NCI-H2081 (cell line): Measurements from ENCODE around the gene ADCK2.
"Not testable (repeated sequence)": the region's sequence is repeated elsewhere in the genome, so short reads cannot be mapped to it uniquely, and the experiment has no call there.

Source experiments
- DNase-seq, 2 experiments: peaks; one replicate each; lab custom pipeline; 2025; lab: John Stamatoyannopoulos, UW

Gene ADCK2

GRCh38 chr7:140674356-140674800 is 1.6 kb downstream of the ADCK2 start:
- DNase-seq: peak in 1 of 2 experiments; percentile 25

GRCh38 chr7:140674899-140675701 is 2.4 kb downstream of the ADCK2 start:
- DNase-seq: peak; percentile 15 to 43

GRCh38 chr7:140675726-140676125 is 3.0 kb downstream of the ADCK2 start:
- no peak for DNase-seq

GRCh38 chr7:140676306-140676705 is 3.6 kb downstream of the ADCK2 start:
- no peak for DNase-seq

GRCh38 chr7:140676956-140677355 is 4.2 kb downstream of the ADCK2 start:
- DNase-seq: not testable (repeated sequence)

- DNase-seq: no peak
These were observed 4.8 kb downstream of the ADCK2 start for GRCh38 chr7:140677496-140677895.

GRCh38 chr7:140678081-140678815 is 5.5 kb downstream of the ADCK2 start:
- DNase-seq: no peak

- no peak for DNase-seq
These were observed 6.0 kb downstream of the ADCK2 start for GRCh38 chr7:140678816-140679130.

GRCh38 chr7:140679186-140679585 is 6.4 kb downstream of the ADCK2 start:
- DNase-seq: no peak

GRCh38 chr7:140680886-140681285 is 8.1 kb downstream of the ADCK2 start:
- no peak for DNase-seq

GRCh38 chr7:140681766-140682165 is 9.0 kb downstream of the ADCK2 start:
- no peak for DNase-seq

GRCh38 chr7:140683657-140684056 is 10.9 kb downstream of the ADCK2 start:
- DNase-seq: no peak

GRCh38 chr7:140684066-140684950 is 11.6 kb downstream of the ADCK2 start:
- DNase-seq: no peak

- DNase-seq: no peak
These were observed 12.8 kb downstream of the ADCK2 start for GRCh38 chr7:140685407-140686087.

GRCh38 chr7:140686921-140687320 is 14.2 kb downstream of the ADCK2 start:
- DNase-seq: no peak

- DNase-seq: no peak
These were observed 15.6 kb downstream of the ADCK2 start for GRCh38 chr7:140688341-140688740.

- no peak for DNase-seq
These were observed 16.7 kb downstream of the ADCK2 start for GRCh38 chr7:140689199-140690152.

GRCh38 chr7:140691376-140692045 is 18.8 kb downstream of the ADCK2 start:
- no peak for DNase-seq

GRCh38 chr7:140693849-140694248 is 21.1 kb downstream of the ADCK2 start:
- not testable (repeated sequence) for DNase-seq

- no peak for DNase-seq
These were observed 21.8 kb downstream of the ADCK2 start for GRCh38 chr7:140694592-140694991.
